Activated CD8-positive, alpha-beta T cell treated with anti-CD3 and anti-CD28 coated beads, Interleukin-2, amount 10 ng/mL, durations not matched to agents 7 days and 5 days (primary cell): ENCODE data around the gene STYX. TPM values are rescaled to one million over a fixed set of nuclear protein-coding genes. Genes with fewer than 3 reads are reported as not detected.
A peak's percentile ranks its signal among the peaks of the same experiment; 100 is the strongest.

Experiments used
- ATAC-seq: fragments of 150-1000 bp; cut with Tn5 transposase; one replicate; pipeline ENCODE4 v1.10.0; 2021; ENCODE audit warnings: moderate library complexity
- CTCF ChIA-PET: fragments of 350-600 bp; sonication (Branson Sonifier 250); formaldehyde crosslinking; loops from one replicate; lab custom pipeline; 2021; ENCODE audit warnings: antibody characterized with exemption; lab: Charles Lee
- POLR2A ChIA-PET: fragments of 350-600 bp; sonication (Branson Sonifier 250); formaldehyde crosslinking; loops from one replicate; lab custom pipeline; 2021; ENCODE audit warnings: antibody characterized with exemption; lab: Charles Lee
- DNase-seq: peaks from one replicate; pipeline ENCODE4 v3.0.0-alpha.2; 2020
- H3K27ac Mint-ChIP-seq: one replicate; pipeline ENCODE4 v1.8.0; 2021; ENCODE audit warnings: mild to moderate bottlenecking, mixed read lengths
- H3K27me3 Mint-ChIP-seq: one replicate; pipeline ENCODE4 v1.8.0; 2021; ENCODE audit warnings: low read depth, mixed read lengths
- H3K36me3 Mint-ChIP-seq: one replicate; pipeline ENCODE4 v1.8.0; 2021; ENCODE audit warnings: low read depth, mixed read lengths
- H3K4me1 Mint-ChIP-seq: one replicate; pipeline ENCODE4 v1.8.0; 2021; ENCODE audit warnings: low read depth, mixed read lengths
- H3K4me3 Mint-ChIP-seq: one replicate; pipeline ENCODE4 v1.8.0; 2021; ENCODE audit warnings: mild to moderate bottlenecking, mixed read lengths
- H3K9me3 Mint-ChIP-seq: one replicate; pipeline ENCODE4 v1.8.0; 2022; ENCODE audit warnings: mixed read lengths; ENCODE audit not compliant: insufficient read depth
- total RNA-seq, 2 experiments: library from RNA; stranded (reverse); gene quantifications; one replicate each; pipeline ENCODE4 v1.2.3, GENCODE V29; 2021

The STYX gene
- total RNA-seq, 2 experiments from 2014 or later = 19.9 to 21.9 TPM

DNA sequence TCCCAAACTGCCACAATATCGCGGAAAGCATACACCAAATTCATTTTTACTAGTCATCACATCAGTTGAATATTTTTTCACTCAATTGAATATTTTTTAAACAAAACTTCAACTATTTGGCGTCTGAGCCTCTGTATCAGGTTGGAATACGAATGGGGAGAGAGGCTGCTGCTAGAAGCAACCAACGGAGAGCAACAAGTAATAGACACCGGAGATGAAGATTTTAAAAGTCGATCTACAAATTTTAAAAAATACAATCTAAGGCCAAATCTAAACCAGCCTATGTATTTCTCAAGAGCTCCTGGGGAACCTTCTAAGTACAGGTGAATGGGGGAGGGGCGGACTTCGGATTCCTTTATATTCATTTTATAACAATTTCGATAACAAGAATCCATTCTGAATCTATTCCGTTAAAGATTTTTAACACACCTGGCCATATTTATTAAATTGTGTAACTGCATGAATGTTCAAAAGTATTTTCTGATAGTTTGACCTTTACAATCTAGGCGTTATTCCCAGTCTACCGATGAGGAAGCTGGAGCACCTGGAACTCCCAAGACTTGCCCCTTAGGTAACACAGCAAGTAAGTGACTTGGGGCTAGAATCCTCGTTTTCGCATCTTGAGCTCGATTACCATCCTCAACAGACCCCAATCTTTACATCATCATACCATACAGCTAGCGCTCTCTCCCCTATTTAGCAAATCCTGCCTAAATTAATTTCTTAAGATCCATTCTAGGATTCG is 60.2 kb downstream of the STYX start:
- H3K9me3 Mint-ChIP-seq = no peaks in the 10 kb centered on the region
- ATAC-seq = no peak
- H3K27me3 Mint-ChIP-seq = no peaks in the 10 kb centered on the region
- no peak for DNase-seq
- H3K4me3 Mint-ChIP-seq = peak overlapping the region; percentile 86
- H3K27ac Mint-ChIP-seq = peak overlapping the region; percentile 76
- ChIA-PET CTCF (interaction anchor here (1.1 to 1.2 kb wide), 2 partner anchors 9 to 65 kb away, joined by 3 to 5 read pairs; no protein-coding TSS in a partner anchor), POLR2A (interaction anchor here (0.6 to 1.1 kb wide), 4 partner anchors 17 to 98 kb away, joined by 3 to 8 read pairs (median 4); partner anchors contain the start of gene STYX)
- H3K36me3 Mint-ChIP-seq = peaks cover 10% of the 10 kb centered on the region
- peaks cover 33% of the 10 kb centered on the region for H3K4me1 Mint-ChIP-seq

DNA sequence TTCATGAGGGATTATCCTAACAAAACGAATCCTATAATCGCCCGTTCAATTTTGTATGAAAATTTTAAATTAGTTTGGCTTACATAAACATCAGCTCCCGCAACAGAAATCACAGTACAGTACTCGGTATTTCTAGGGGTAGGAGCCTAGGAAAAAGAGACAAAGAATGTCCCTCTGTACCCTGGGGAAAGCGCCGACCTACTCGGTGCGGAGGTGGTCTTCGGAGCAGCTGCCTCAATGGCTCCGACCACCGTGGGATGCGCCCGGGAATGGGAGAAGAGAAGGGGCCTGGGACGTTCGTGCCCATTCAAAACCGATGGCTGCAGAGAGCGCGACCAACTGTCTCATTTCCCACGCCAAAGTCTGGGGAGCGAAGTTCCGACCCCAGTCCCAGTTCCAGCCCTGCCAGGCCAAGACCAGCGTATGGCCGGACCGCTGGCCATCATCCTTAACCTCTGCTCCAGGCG is 60.8 kb downstream of the STYX start:
- ATAC-seq (no peak), DNase-seq (no peak)
- CTCF ChIA-PET = interaction anchor here (1.1 to 1.2 kb wide), 2 partner anchors 9 to 66 kb away, joined by 3 to 5 read pairs; no protein-coding TSS in a partner anchor
- Mint-ChIP-seq H3K4me1 (peaks cover 33% of the 10 kb centered on the region), H3K27me3 (no peaks in the 10 kb centered on the region), H3K36me3 (peaks cover 10% of the 10 kb centered on the region), H3K9me3 (no peaks in the 10 kb centered on the region), H3K27ac (peak overlapping the region; percentile 76), H3K4me3 (peak overlapping the region; percentile 86)
- POLR2A ChIA-PET = interaction anchor here (0.6 to 0.9 kb wide), 5 partner anchors 16 to 99 kb away, joined by 3 to 8 read pairs (median 3); partner anchors contain the start of gene STYX

DNA sequence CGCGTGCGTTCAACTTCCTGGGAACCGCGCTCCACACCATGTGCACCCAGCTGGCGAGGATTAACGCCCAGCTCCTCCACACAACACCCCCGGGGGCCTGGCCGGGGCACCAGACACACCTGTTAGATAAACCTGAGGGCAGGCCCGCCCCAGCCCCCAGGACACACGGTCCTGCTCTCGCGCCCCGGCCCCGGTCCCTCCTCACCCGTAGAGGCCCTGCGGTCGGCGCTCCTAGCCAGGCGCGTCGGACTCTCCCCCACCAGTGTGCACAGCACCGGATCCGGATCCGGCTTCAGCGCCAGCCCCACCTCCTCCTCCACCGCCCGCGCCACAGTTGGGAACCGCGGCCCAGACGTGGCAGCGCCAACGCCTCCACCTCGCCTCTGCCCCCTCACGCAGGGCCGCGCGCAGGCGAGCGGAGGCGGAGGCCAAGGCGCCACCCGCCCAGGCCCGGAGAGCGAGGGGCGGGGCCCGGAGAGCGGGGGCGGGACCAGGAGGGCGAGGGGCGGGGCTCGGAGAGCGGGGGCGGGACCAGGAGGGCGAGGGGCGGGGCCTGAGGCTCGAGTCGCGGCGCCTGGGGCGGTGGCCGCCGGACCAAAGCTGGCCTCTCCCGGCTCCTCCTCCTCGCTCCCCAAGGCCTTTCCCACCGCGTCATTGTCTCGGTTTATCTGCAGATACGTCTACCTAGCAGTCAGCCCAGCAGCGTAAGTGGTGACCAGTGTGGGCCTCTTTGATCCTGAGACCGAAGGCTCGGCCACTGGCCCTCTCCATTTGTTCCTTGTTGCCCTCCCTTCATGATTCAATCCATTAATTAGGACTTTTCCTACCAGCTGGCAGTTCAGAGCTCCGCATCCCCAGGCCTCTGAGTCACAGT is 61.5 kb downstream of the STYX start, which contains the start of gene GNPNAT1:
Gene GNPNAT1 (minus strand): TSS at position 385 of the 874 bp plus-strand sequence. CDS start 6,957 bp downstream, outside the sequence.
- peak; percentile 92 for DNase-seq
- Mint-ChIP-seq H3K36me3 (peaks cover 9% of the 10 kb centered on the region), H3K27ac (peak within 1 kb of the TSS; percentile 76), H3K27me3 (no peaks in the 10 kb centered on the region), H3K4me1 (peaks cover 33% of the 10 kb centered on the region), H3K9me3 (no peaks in the 10 kb centered on the region), H3K4me3 (peak within 1 kb of the TSS; percentile 86)
- ATAC-seq = peak; percentile 99
- ChIA-PET CTCF (interaction anchor here (0.6 to 1.2 kb wide), 3 partner anchors 10 to 67 kb away, joined by 3 to 5 read pairs (median 3); no protein-coding TSS in a partner anchor), POLR2A (interaction anchor here (0.6 to 0.9 kb wide), 5 partner anchors 49 to 100 kb away, joined by 3 to 8 read pairs (median 3); partner anchors contain the start of gene STYX)

DNA sequence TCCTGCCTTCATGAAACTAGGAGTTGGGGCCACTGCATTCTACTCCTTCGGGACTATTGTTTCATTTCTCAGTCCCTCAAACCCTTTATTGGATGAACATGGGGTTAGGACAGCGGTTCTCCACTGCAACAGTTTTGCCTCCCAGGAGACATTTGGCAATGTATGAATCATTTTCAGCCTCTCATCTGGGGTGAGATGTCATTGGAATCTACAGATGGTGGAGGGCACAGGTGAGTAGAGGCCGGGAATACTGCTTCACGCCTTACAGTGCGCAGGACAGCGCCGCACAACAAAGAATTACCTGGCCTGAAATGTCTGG is 62.1 kb downstream of the STYX start:
- no peaks in the 10 kb centered on the region for H3K9me3 Mint-ChIP-seq
- H3K4me1 Mint-ChIP-seq = peaks cover 33% of the 10 kb centered on the region
- peak overlapping the region; percentile 69 for H3K27ac Mint-ChIP-seq
- DNase-seq (no peak), ATAC-seq (no peak)
- peaks cover 6% of the 10 kb centered on the region for H3K36me3 Mint-ChIP-seq
- peak overlapping the region; percentile 76 for H3K4me3 Mint-ChIP-seq
- CTCF ChIA-PET = interaction anchor here (0.6 kb wide), 1 partner anchor 10 kb away, joined by 3 read pairs; no protein-coding TSS in a partner anchor
- POLR2A ChIA-PET = interaction anchor here (0.6 kb wide), 1 partner anchor 50 kb away, joined by 4 read pairs; no protein-coding TSS in a partner anchor
- H3K27me3 Mint-ChIP-seq = no peaks in the 10 kb centered on the region

DNA sequence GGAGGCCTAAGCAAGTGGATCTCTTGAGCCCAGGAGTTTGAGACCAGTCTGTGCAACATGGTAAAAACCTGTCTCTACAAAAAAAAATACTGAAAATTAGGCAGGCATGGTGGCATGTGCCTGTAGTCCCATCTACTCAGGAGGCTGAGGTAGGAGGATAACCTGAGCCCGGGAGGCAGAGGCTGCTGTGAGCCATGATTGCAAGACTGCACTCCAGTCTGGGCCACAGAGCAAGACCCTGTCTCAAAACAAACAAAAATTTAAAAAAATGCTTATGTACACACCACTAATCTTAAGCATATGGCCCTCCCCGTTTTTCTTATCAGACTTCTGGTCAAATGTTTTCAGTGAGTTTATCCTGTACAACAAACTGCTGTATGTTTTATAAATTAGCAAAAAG is 63.1 kb downstream of the STYX start:
- ChIA-PET POLR2A (no interaction called here), CTCF (no interaction called here)
- no peak overlapping the region for H3K27ac Mint-ChIP-seq
- DNase-seq (no peak), ATAC-seq (no peak)
- no peak overlapping the region for H3K4me3 Mint-ChIP-seq
- peaks cover 40% of the 10 kb centered on the region for H3K4me1 Mint-ChIP-seq
- H3K9me3 Mint-ChIP-seq = no peaks in the 10 kb centered on the region
- no peaks in the 10 kb centered on the region for H3K27me3 Mint-ChIP-seq
- peaks cover 7% of the 10 kb centered on the region for H3K36me3 Mint-ChIP-seq

DNA sequence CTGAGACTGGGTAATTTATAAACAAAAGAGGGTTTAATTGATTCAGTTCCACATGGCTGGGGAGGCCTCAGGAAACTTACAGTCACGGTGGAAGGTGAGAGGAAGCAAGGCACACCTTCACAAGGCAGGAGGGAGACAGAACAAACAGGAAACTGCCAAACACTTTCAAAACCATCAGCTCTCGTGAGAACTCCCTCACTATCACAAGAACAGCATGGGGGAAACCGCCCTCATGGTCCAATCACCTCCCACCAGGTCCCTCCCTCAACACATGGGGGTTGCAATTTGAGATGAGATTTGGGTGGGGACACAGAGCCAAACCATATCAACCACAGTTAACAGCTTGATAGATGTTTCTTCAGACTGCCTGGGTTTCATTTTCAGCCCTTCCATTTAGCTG is 67.7 kb downstream of the STYX start:
- Mint-ChIP-seq H3K36me3 (peaks cover 4% of the 10 kb centered on the region), H3K27ac (peak overlapping the region; percentile 62), H3K9me3 (no peaks in the 10 kb centered on the region), H3K27me3 (peaks cover 8% of the 10 kb centered on the region), H3K4me3 (no peak overlapping the region), H3K4me1 (peaks cover 19% of the 10 kb centered on the region)
- CTCF ChIA-PET = no interaction called here
- POLR2A ChIA-PET = no interaction called here
- DNase-seq (peak; percentile 26), ATAC-seq (no peak)

DNA sequence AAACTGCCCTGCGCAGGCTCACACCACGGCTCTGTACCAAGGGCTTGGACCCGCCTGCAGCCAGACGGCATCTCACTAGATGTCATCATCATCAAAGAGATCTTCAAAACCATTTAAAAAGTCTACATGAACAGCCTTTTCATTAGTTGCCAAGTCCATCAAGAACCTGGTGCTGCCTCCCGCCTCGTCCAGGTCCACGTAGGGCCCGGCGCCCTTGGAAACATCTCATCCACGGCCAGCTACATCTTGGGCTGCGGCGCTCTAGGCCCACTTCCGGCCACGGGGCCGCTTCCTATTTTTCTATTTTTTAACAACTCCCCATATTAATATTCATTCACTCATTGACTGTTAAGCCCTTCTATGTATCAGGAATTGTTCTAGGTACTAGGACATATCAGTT is 68.9 kb downstream of the STYX start:
- ChIA-PET CTCF (no interaction called here), POLR2A (no interaction called here)
- H3K27ac Mint-ChIP-seq = no peak overlapping the region
- peaks cover 19% of the 10 kb centered on the region for H3K4me1 Mint-ChIP-seq
- no peaks in the 10 kb centered on the region for H3K9me3 Mint-ChIP-seq
- no peak overlapping the region for H3K4me3 Mint-ChIP-seq
- H3K36me3 Mint-ChIP-seq = peaks cover 4% of the 10 kb centered on the region
- ATAC-seq (no peak), DNase-seq (no peak)
- peaks cover 9% of the 10 kb centered on the region for H3K27me3 Mint-ChIP-seq

DNA sequence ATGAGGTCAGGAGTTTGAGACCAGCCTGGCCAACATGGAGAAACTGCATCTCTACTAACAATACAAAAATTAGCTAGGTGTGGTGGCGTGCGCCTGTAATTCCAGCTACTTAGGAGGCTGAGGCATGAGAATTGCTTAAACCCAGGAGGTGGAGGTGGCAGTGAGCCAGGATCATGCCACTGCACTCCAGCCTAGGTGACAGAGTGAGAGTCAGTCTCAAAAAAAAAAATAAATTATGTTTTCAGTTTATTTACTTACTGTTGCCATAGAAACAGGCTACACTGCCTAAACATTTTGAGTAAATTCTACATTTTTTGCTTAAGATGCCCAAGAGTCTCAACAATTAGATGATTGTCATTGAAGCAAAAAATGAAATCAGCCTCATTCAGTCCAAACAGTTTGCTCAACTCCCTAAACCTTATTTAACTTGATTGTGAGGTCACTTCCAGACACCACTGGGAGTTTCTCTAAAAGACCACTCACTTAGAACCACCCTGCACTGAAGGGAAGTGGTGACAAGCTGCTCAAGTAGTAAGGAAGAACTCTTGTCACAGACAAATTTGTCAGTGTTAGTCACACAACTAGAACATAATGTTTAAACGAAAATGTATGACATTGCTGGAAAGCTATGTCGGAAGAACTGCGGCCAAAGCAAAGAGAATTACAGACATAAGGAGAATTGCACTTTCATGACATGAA is 71.2 kb downstream of the STYX start:
- H3K9me3 Mint-ChIP-seq = no peaks in the 10 kb centered on the region
- DNase-seq (peak; percentile 25), ATAC-seq (peak; percentile 69)
- H3K27ac Mint-ChIP-seq = no peak overlapping the region
- ChIA-PET POLR2A (no interaction called here), CTCF (interaction anchor here (0.8 to 1.6 kb wide), 2 partner anchors 13 to 241 kb away, joined by 3 to 6 read pairs; no protein-coding TSS in a partner anchor)
- H3K27me3 Mint-ChIP-seq = peaks cover 9% of the 10 kb centered on the region
- no peak overlapping the region for H3K4me3 Mint-ChIP-seq
- H3K36me3 Mint-ChIP-seq = peaks cover 4% of the 10 kb centered on the region
- H3K4me1 Mint-ChIP-seq = peaks cover 19% of the 10 kb centered on the region

DNA sequence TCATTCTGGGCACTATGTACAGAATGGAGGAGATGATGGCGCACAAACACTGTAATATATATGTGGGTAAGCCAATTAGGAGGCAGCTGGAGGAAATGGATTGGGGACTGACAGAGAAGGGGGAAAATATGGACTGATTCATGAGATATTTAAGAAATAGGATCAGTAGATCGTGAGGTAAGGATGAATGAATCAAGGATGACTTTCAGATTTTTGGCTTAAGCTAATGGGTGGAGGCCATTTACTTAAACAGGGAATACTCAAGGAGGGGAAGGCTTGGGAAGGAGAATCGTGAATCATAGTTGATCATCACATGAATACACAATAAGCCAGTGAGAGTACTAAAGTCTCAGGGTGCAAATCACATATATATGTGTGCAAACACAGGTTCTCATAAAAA is 72.6 kb downstream of the STYX start:
- Mint-ChIP-seq H3K9me3 (no peaks in the 10 kb centered on the region), H3K36me3 (peaks cover 2% of the 10 kb centered on the region), H3K4me1 (peaks cover 15% of the 10 kb centered on the region), H3K27me3 (peaks cover 9% of the 10 kb centered on the region), H3K4me3 (no peak overlapping the region), H3K27ac (no peak overlapping the region)
- ChIA-PET CTCF (no interaction called here), POLR2A (no interaction called here)
- ATAC-seq = no peak
- DNase-seq = no peak

DNA sequence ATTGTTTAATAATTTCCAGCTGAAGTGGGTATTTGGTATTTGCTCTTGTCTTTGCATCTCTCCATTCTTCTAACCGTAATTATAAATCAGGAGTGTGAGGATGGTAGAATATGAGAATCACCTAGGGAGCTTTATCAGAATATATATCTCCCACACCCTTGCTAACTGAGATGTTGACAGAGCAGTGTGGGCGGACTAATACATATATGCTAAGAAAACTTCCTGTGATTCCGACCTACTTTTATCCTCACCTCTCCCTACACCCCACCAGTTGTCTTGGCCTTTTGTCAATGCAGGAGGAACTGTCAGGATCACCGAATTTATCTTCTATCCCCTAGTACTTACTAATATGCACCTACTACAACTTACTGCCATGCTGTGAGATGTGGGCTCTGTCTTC is 76.1 kb downstream of the STYX start:
- no peak for ATAC-seq
- ChIA-PET POLR2A (interaction anchor here (0.6 kb wide), 1 partner anchor 332 kb away, joined by 4 read pairs; no protein-coding TSS in a partner anchor), CTCF (no interaction called here)
- Mint-ChIP-seq H3K4me3 (no peak overlapping the region), H3K4me1 (peaks cover 5% of the 10 kb centered on the region), H3K27ac (no peak overlapping the region), H3K36me3 (no peaks in the 10 kb centered on the region), H3K27me3 (peaks cover 9% of the 10 kb centered on the region), H3K9me3 (no peaks in the 10 kb centered on the region)
- DNase-seq = no peak

DNA sequence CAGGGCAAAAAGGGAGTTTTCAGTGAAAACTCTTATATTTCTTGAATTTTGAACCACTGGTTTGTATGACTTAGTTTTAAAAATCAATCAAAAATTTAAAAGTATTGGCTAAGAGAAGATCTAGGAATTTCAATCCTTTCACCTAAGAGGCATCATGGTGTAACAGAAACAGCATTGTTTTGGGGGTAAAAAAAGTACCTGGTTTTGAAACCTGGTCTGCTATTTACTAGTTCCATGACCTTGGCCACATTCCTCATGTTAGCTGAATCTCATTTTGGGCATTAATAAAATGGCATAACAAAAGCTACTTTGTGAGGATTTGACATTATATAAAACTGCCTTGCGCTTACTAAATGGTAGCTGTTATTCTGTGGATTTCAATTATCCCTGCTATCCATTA is 78.1 kb downstream of the STYX start:
- POLR2A ChIA-PET = no interaction called here
- H3K27ac Mint-ChIP-seq = no peak overlapping the region
- CTCF ChIA-PET = interaction anchor here (2.5 kb wide), 1 partner anchor 153 kb away, joined by 7 read pairs; no protein-coding TSS in a partner anchor
- DNase-seq (no peak), ATAC-seq (no peak)
- no peak overlapping the region for H3K4me3 Mint-ChIP-seq
- H3K4me1 Mint-ChIP-seq = no peaks in the 10 kb centered on the region
- no peaks in the 10 kb centered on the region for H3K27me3 Mint-ChIP-seq
- no peaks in the 10 kb centered on the region for H3K36me3 Mint-ChIP-seq
- no peaks in the 10 kb centered on the region for H3K9me3 Mint-ChIP-seq
